GM12892 (cell line): Measurements from ENCODE around the gene C2CD4D.

ENCODE experiments used
- DNase-seq: peaks from one replicate; pipeline ENCODE4 v3.0.0; 2011; ENCODE audit not compliant: insufficient read length
- FAIRE-seq: peaks from 2 replicates; lab custom pipeline; 2011; peaks lifted over from hg19 to GRCh38; lab: Jason Lieb, UNC
- POLR2A ChIP-seq: IDR thresholded peaks from 2 replicates; pipeline ENCODE4 v1.6.1; 2011; ENCODE audit warnings: low read depth, low read length, control low read depth
- POLR2AphosphoS5 ChIP-seq: IDR thresholded peaks from 2 replicates; pipeline ENCODE4 v1.6.1; 2011; ENCODE audit warnings: low read depth, low read length, control low read depth
- TAF1 ChIP-seq: IDR thresholded peaks from 2 replicates; pipeline ENCODE4 v1.6.1; 2011; ENCODE audit warnings: low read depth, mild to moderate bottlenecking, control low read depth, low read length, borderline replicate concordance

The C2CD4D gene

DNA sequence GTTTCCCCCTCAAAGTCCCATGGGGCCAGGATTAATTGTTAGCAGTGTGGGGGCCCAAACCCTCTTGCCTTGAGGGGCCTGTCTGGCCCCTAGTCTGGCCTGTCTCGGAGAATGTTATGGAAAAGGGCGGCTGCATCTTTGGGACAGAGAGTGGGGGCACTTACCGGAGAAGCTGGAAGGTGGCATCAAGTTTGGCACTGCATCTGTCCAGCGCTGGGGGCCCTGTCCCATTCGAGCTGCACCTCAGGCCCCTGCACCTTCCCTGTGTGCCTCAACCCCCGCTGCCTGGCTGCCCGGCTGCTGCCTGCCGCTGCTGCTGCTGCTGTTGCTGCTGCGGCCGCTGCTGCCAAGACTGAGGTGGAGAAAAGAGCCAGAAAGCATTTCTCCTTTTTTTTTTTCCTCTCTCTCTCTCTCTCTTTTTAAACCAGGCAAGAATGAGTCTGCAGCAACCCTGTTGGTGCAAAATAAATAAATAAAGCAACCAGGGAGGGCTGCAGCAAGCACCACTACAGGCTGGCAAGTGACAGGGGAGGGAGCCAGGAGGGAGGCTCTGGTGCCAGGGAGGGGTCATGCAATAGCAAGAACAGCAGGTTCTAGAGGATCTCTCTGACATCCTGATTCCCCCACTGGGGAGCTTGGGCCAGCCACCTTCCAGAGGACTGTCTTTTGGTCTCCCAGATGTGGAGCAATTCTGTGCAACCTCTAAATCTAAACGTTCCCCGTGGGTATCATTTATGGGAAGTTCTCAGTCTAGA lies 34.4 kb downstream of the C2CD4D start, which contains the start of gene LINGO4:
Gene LINGO4 (minus strand): TSS at position 354 of the 755 bp plus-strand sequence. CDS start 2,715 bp downstream, outside the sequence.
- FAIRE-seq: no peak
- TF ChIP-seq TAF1: no peak
- TF ChIP-seq POLR2A: no peak
- no peak for TF ChIP-seq POLR2AphosphoS5
- no peak for DNase-seq

DNA sequence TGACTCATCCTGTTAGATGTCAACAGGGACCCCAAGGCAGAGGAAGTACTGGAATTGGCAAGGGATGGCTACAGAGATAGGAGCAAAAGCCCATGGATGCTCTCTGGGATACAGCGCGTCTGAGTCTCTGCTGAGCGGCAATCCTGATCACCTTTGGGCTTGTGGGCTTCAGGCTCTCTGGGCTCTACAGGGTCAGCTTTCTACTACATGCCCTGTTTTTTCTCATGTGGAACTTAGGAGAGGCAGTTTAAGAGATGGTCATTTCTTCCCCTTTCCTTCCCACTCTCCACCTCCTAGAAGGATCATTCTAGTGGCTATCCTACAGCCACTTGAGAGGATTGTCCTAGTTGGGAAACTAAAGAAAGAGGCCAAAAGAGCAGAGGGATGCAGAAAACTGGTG lies 35.7 kb downstream of the C2CD4D start:
- no peak for TF ChIP-seq POLR2A
- no peak for TF ChIP-seq TAF1
- TF ChIP-seq POLR2AphosphoS5: no peak
- FAIRE-seq: no peak
- no peak for DNase-seq

DNA sequence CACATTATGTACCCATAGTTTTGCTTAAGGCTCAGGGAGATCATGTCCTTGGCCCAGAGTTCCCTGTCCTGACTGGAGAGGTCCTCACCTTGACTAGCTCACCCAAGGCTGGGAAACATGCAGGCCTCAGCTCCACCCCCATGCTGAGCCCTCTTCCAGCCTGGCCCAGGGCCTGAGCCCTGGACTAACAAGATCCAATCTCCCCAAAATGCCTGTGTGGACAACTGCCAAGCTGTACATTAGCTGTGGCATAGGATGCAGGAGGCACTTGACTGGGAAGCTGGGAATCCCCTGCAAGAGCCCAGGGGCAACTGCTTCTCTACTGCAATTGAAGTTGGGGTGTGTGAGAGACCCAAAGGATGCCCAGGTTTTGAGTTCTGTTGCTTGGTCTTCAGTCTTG lies 36.5 kb downstream of the C2CD4D start:
- TF ChIP-seq POLR2A (no peak), TAF1 (no peak), POLR2AphosphoS5 (no peak)
- FAIRE-seq: no peak
- no peak for DNase-seq

DNA sequence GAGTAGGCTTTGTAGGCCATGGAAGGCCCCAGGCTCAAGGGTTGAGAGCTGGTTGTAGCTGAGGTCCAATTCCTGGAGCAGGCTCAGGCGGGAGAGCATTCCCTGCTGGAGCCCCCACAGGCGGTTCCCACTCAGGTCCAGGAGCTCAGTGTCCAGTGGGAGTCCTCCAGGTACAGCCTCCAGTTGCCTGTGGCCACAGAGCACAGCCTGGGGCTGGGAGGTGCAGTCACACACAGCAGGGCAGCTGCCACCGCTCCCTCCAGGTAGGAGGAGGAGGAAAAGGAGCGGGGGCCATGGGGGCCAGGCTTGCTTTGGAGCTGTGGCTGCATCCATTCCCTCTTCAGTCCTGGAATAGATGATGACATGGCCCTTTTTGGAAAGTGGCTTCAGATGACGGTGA lies 37.2 kb downstream of the C2CD4D start:
- DNase-seq: no peak
- TF ChIP-seq POLR2A (no peak), TAF1 (no peak), POLR2AphosphoS5 (no peak)
- FAIRE-seq: no peak

DNA sequence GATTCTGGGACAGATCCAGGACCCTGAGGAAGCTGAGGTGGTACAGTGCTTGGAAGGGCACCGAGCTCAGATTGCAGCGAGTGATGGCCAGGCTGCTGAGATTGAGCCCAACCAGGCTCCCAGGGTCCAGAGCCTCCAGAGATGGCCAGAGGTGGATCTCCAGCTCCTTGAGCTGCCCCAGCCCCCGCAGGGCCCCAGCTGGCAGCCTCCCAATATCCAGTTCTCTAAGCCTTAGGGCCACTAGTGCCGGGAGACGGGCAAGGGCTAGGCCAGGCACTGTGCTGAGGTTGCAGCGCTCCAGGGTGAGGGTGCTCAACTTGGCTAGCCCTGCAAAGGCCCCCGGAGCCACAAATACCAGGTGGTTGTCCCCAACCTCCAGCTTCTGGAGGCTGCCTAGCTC lies 37.8 kb downstream of the C2CD4D start:
- DNase-seq: no peak
- FAIRE-seq: no peak
- TF ChIP-seq TAF1: no peak
- no peak for TF ChIP-seq POLR2AphosphoS5
- TF ChIP-seq POLR2A: no peak

DNA sequence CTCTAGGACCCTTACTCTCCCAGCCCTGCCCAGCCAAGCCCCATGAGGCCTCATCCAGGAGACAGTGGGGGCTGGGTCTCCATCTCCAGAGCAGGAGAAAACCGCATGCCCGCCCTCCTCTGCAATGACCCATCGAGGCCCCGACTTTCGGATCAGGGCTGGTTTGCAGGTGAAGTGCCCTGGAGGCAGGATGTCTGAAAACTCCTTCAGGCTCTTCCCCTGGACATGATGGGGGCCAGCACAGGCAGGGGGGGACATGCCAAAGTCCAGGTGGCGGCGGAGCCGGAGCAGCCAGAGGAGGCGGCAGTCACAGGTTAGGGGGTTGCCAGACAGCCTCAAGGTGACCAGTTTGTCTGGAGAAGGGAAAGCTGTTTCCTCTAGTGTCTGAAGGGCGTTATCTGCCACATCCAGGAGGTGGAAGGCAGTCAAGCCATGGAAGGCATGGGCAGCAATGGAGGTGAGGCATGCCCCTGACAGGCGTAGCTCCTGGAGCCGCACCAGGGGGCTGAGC lies 38.3 kb downstream of the C2CD4D start:
- DNase-seq (no peak), FAIRE-seq (no peak)
- TF ChIP-seq TAF1 (no peak), POLR2AphosphoS5 (no peak), POLR2A (no peak)

DNA sequence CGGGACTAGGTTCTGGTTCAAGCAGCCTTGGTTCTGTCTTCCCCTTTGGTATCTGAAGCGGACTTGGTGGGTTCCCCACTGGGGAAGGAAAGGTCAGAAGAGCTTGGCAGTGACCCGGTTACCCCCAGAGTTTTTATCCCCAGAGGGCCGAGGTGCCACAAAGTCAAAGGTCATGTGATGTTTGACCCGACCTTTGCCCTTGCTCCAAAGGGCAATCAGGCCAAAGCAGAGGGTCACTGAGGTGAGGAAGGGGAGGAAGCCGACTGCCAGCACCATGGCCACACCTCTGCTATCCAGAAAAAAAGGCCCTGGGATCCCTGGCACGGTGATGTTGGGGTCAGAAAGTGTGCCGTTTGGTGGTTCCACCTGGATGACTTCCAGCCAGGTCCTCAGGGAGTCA lies 38.8 kb downstream of the C2CD4D start:
- TF ChIP-seq TAF1 (no peak), POLR2A (no peak), POLR2AphosphoS5 (no peak)
- FAIRE-seq (no peak), DNase-seq (no peak)

DNA sequence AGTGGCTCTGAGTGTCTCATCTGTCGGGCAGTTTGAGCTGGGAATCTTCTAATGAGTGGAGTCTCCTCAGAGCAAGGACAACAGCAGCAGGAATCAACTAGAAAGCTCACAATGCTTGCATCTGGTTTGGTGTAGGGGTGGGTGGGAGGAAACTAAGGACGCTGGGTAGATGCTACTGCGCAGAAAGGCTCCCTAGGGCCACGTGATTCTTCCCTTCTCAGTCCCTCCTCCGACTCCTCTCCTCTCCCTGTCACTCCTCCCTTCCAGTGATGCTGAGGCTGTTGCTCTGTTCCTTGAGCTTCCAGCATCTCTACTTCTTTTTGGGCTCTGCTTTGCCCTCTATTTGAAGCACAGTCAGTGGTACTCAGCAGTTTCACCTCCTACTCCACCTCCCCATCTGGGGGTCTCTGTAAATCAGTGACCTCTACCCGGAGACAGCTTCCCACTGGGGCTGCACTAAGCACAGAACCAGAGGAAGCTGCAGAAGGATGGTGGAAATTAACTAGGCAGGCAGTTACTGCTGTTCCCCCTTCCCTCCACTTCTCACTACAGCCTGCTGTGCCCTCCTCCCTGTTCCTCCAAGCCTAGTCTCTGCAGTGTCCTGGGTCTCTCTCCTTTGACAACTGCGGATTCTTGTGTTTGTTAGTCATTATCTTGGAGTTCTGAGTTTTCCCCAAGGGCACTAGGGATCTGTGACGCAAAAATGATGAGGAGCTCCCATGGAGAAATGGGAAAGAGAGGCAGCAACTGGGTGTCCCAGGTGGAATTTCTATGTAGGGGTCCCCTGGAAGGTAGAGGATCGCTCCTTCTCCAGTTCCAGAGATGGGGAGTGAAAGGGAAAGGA lies 40.2 kb downstream of the C2CD4D start:
- DNase-seq: no peak
- peak; percentile 24 for FAIRE-seq
- TF ChIP-seq POLR2A (no peak), TAF1 (no peak), POLR2AphosphoS5 (no peak)

DNA sequence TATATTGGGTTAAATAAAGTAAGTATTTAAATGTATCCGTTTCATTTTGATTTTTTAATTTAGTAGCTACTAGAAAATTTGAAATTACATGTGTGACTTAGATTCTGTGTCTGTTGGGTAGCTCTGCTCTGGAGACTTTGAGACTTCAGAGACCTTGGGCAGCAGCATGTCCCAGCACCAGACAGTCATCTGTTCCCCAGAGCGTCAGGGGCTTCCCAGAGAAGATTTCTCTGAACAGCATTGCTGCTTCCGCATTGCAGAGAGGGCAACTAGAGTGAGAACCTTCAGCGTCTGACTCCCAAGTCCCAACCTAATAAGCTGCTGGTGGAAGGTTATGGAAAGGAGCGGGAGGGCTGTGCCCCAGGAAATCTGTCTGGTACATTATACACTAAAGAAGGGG lies 41.0 kb downstream of the C2CD4D start:
- FAIRE-seq (no peak), DNase-seq (no peak)
- TF ChIP-seq TAF1 (no peak), POLR2A (no peak), POLR2AphosphoS5 (no peak)

DNA sequence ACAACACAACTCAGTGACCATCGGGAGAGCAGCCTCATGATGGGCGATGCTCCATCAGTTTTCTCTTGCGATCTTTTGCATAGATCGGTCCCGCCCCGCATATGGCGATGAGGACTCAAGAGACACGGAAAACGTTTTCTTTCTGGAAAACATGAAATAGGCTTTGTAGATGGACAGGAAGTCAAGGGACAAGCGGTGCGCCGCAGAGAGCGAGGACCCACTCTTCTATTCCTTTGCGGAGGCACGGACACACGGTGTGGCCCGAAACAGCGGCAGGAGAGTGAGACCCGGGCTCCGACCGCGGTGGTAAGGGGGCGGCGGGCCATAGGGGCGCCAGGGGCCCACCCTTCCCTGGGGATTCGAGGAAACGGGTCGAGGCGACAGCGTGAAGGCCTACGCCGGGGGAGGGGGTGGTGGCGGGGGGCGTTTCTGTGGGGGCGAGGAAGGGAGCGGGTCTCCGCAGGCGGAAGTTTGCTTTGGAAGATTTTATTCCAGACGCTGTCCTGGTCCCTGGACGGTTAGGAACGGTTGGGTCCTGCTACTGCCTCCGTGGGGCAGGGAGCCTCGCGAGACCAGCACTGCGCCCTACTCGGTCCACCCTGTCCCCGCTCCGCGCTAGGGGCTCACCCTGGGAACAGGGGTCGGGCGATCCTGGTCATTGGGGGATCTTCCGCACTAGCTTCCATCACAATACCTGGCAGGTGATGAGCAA lies 48.5 kb downstream of the C2CD4D start:
- TF ChIP-seq TAF1 (no peak), POLR2AphosphoS5 (no peak), POLR2A (no peak)
- no peak for DNase-seq
- FAIRE-seq: no peak

DNA sequence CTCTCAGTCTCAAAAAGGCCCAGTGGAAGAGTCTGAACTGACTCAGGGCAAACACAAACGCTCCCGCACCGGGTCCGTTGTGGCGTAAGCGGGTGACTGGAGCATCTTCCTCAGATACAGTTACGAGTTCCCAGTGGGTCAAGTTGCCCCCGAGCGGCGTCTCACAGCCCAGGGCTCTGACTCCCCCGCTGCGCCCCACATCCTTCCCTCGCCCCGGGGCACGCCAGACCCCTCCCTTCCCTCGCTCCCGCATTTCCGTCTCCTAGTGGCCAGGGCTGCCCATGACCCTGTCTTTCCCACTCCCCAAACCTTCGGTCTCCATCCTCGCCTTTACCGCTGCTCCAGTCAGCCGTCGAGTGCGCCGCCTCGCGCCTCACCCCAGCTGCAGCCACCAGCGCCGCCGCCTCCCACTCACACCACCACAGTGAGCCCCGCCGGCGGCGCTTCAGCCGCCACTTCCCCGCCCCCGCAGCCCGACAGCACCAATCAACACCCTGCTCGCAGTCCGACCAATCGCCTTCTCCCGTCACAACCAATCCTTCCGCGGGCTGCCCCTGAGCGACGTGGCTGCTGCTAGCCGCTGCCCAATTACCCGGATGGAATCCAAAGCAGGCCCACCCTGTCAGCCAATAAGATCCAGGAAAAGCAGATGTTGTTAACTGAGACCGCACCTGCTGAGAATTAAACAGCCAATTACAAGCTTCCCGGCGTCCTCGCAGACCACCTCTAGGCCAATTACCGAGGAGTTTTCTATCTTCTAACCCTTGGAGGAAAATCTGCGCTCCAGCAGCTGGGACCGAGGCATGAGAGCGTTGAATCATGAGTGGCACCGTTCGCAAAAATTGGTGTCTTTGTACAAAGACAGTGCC lies 49.3 kb downstream of the C2CD4D start, which contains the start of gene TDRKH:
Gene TDRKH (minus strand): TSS at position 430 of the 869 bp plus-strand sequence. CDS start 7,478 bp downstream, outside the sequence.
- peak; percentile 69 for TF ChIP-seq TAF1
- TF ChIP-seq POLR2A: peak; percentile 58; the same call in 1 of the 2 replicates
- TF ChIP-seq POLR2AphosphoS5: no peak
- DNase-seq (peak; percentile 95), FAIRE-seq (peak; percentile 99)
